Measurements from ENCODE around the gene SLC12A7. TPM values are rescaled to one million over a fixed set of nuclear protein-coding genes. Genes with fewer than 3 reads are reported as not detected.

The SLC12A7 gene
- total and polyA plus RNA-seq, 7 donors, result 2.3 to 22.0 (median 4.5) TPM

DNA sequence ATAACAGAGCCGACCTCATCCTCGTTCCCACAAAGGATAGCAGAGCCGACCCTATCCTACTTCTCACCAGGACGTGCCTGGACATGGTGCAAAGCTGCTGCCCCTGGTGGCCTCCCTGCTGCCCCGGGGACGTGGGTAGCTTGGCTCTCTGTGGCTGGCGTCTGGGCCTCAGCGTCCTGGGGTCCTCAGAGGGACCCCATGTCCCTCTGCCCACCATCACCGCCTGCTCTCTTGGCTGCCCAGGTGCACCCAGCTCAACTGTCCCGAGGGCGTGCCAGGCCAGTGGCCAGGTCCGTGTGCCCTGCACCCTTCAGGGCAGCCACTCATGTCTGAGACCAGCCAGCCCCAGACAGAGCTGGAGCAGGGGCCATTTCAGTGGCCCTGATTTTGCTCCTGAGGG is 94.8 kb downstream of the SLC12A7 start:
- DNase-seq (peak; percentile 5 to 39), ATAC-seq (no peak)
- H3K9me3 ChIP-seq, result no peaks in the 10 kb centered on the region
- no peaks in the 10 kb centered on the region for H3K36me3 ChIP-seq (ENCODE audit: insufficient read depth in 1 of 2, low read depth in 1 of 2)
- H3K27me3 ChIP-seq (ENCODE audit: insufficient read depth in 3 of 3, low read length in 2 of 3), result peaks cover 0 to 24% (median 4%) of the 10 kb centered on the region in 3 donors
- H3K4me3 ChIP-seq, result no peak overlapping the region
- intact Hi-C loops (cut with DNase I), result no loop called here
- H3K4me1 ChIP-seq, result no peaks in the 10 kb centered on the region
- TF ChIP-seq, protein P1, sequence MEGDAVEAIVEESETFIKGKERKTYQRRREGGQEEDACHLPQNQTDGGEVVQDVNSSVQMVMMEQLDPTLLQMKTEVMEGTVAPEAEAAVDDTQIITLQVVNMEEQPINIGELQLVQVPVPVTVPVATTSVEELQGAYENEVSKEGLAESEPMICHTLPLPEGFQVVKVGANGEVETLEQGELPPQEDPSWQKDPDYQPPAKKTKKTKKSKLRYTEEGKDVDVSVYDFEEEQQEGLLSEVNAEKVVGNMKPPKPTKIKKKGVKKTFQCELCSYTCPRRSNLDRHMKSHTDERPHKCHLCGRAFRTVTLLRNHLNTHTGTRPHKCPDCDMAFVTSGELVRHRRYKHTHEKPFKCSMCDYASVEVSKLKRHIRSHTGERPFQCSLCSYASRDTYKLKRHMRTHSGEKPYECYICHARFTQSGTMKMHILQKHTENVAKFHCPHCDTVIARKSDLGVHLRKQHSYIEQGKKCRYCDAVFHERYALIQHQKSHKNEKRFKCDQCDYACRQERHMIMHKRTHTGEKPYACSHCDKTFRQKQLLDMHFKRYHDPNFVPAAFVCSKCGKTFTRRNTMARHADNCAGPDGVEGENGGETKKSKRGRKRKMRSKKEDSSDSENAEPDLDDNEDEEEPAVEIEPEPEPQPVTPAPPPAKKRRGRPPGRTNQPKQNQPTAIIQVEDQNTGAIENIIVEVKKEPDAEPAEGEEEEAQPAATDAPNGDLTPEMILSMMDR (IDR thresholded peaks at IDR 0.05), result no peak
- WGBS, 3 donors, result 65 to 80% (median 79%) methylated on average over 11 to 12 of the region's 12 CpGs
- no peak overlapping the region for H3K27ac ChIP-seq

DNA sequence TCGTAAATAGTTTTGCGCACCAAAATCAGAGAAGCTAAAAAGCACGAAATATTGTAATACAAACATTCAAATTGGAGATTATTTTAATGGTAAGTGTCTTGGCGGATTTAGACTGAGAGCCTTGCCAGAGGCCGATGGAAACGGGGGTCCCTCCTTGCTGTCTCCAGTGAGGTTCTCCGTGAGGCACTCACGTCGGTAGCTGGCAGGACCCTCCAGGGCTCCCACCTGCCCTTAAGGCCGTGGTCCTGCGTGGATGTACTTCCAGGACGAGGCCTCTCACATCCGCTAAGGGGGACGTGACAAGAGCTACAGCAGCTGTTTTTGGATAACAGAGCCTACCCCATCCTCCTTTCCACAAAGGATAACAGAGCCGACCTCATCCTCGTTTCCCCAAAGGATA is 95.4 kb downstream of the SLC12A7 start:
- WGBS, 3 donors, result 30 to 43% (median 38%) methylated on average over 16 of the region's 16 CpGs
- no peak overlapping the region for H3K4me3 ChIP-seq
- H3K9me3 ChIP-seq, result no peaks in the 10 kb centered on the region
- peak in 1 of 2 donors; percentile 25 for DNase-seq
- no peak for ATAC-seq
- H3K27ac ChIP-seq, result no peak overlapping the region
- no peaks in the 10 kb centered on the region for H3K4me1 ChIP-seq
- peaks cover 0 to 28% (median 4%) of the 10 kb centered on the region in 3 donors for H3K27me3 ChIP-seq (ENCODE audit: insufficient read depth in 3 of 3, low read length in 2 of 3)
- no peaks in the 10 kb centered on the region for H3K36me3 ChIP-seq (ENCODE audit: insufficient read depth in 1 of 2, low read depth in 1 of 2)
- TF ChIP-seq, protein P1 (IDR thresholded peaks at IDR 0.05), result no peak
- intact Hi-C loops (cut with DNase I), result no loop called here

DNA sequence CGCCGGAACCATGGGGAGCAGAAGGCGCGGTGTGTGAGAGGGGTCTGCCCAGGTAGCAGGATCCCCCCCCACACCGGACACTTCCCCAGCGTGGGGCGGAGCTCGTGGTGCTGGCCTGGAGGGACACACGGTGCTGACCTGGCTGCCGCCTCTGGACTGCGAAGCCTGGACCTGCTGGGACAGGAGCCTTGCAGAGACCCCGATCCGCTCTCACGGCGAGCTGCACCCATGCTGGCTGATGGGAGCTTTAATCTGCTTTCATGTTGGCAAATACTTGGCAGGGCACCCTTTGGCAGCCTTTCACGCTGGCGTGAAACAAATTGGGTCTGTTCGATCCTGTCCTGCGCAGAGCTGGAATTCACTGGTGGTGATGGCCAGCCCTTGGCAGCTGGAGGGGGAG is 95.8 kb downstream of the SLC12A7 start:
- Histone ChIP-seq H3K27ac (no peak overlapping the region), H3K27me3 (ENCODE audit: insufficient read depth in 3 of 3, low read length in 2 of 3) (peaks cover 0 to 33% (median 4%) of the 10 kb centered on the region in 3 donors), H3K4me1 (no peaks in the 10 kb centered on the region), H3K4me3 (no peak overlapping the region), H3K36me3 (ENCODE audit: insufficient read depth in 1 of 2, low read depth in 1 of 2) (no peaks in the 10 kb centered on the region), H3K9me3 (no peaks in the 10 kb centered on the region)
- ATAC-seq (no peak), DNase-seq (peak; percentile 12 to 51)
- TF ChIP-seq, protein P1 (IDR thresholded peaks at IDR 0.05), result no peak
- WGBS, 3 donors, result 30 to 46% (median 41%) methylated on average over 19 of the region's 19 CpGs
- intact Hi-C loops (cut with DNase I), result no loop called here

DNA sequence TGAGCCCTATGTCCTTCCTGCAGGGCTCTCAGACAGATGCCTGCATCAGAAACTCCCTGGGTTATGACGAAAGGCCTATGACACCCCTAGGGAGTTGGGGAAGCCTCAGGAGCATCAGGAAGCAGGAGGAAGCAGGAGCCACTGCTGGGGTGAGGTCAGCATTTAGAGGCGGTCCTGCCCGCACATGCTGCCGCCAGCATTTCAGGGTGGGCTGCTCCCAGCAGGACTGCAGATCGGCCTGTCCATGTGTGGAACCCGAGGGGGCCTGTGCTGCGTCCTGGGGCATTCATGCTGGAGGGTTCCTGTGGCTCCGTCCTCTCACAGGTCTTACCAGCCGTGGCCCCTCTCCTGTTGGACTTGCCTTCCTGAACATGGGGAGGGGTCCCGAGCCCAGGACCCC is 96.4 kb downstream of the SLC12A7 start:
- no peak overlapping the region for H3K4me3 ChIP-seq
- TF ChIP-seq, protein P1 (IDR thresholded peaks at IDR 0.05), result no peak
- ATAC-seq, result no peak
- H3K27ac ChIP-seq, result no peak overlapping the region
- H3K27me3 ChIP-seq (ENCODE audit: insufficient read depth in 3 of 3, low read length in 2 of 3), result peaks cover 0 to 38% (median 4%) of the 10 kb centered on the region in 3 donors
- intact Hi-C loops (cut with DNase I), result no loop called here
- no peaks in the 10 kb centered on the region for H3K9me3 ChIP-seq
- 63 to 71% (median 70%) methylated on average over 10 of the region's 10 CpGs for whole genome bisulfite sequencing, 3 donors
- H3K4me1 ChIP-seq, result no peaks in the 10 kb centered on the region
- no peaks in the 10 kb centered on the region for H3K36me3 ChIP-seq (ENCODE audit: insufficient read depth in 1 of 2, low read depth in 1 of 2)
- DNase-seq, result peak; percentile 7 to 36

DNA sequence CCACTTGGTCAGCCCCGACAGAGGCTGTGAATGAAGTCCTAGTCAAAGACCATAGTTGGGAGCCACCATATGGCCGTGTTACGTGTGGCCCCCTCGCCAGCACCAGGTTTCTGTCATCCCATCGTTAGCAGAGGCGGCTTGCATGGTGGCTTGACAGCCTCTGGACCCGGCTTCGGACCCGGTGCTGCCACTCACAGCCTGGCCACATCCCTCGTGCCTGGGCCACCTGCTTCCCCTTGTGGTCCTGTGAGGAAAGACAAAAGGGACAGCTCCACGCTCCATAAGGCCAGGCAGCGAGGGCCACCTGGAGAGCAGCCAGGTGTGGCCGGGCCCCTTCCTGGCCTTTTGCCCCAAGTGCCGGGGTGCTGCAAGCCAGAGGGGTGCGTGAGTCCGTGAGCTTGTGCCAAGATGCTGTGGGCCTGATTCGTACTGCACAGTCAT is 97.1 kb downstream of the SLC12A7 start:
- Histone ChIP-seq H3K9me3 (no peaks in the 10 kb centered on the region), H3K27ac (no peak overlapping the region), H3K4me1 (no peaks in the 10 kb centered on the region), H3K4me3 (no peak overlapping the region), H3K36me3 (ENCODE audit: insufficient read depth in 1 of 2, low read depth in 1 of 2) (no peaks in the 10 kb centered on the region), H3K27me3 (ENCODE audit: insufficient read depth in 3 of 3, low read length in 2 of 3) (peaks cover 0 to 44% (median 6%) of the 10 kb centered on the region in 3 donors)
- intact Hi-C loops (cut with DNase I), result no loop called here
- DNase-seq, result peak; percentile 11 to 40
- TF ChIP-seq, protein P1 (IDR thresholded peaks at IDR 0.05), result no peak
- no peak for ATAC-seq
- WGBS, 3 donors, result 52 to 69% (median 69%) methylated on average over 17 of the region's 17 CpGs
